CD4-positive, alpha-beta T cell treated with Interleukin-1 beta for 1 hour (primary cell): Measurements from ENCODE around the gene PLCB1.
"Not testable (repeated sequence)": the region's sequence is repeated elsewhere in the genome, so short reads cannot be mapped to it uniquely, and the experiment has no call there.

Source experiments
- DNase-seq, 2 donors: peaks; one replicate each; pipeline ENCODE4 v3.0.0-alpha.2; 2020 to 2022

The PLCB1 gene

DNA sequence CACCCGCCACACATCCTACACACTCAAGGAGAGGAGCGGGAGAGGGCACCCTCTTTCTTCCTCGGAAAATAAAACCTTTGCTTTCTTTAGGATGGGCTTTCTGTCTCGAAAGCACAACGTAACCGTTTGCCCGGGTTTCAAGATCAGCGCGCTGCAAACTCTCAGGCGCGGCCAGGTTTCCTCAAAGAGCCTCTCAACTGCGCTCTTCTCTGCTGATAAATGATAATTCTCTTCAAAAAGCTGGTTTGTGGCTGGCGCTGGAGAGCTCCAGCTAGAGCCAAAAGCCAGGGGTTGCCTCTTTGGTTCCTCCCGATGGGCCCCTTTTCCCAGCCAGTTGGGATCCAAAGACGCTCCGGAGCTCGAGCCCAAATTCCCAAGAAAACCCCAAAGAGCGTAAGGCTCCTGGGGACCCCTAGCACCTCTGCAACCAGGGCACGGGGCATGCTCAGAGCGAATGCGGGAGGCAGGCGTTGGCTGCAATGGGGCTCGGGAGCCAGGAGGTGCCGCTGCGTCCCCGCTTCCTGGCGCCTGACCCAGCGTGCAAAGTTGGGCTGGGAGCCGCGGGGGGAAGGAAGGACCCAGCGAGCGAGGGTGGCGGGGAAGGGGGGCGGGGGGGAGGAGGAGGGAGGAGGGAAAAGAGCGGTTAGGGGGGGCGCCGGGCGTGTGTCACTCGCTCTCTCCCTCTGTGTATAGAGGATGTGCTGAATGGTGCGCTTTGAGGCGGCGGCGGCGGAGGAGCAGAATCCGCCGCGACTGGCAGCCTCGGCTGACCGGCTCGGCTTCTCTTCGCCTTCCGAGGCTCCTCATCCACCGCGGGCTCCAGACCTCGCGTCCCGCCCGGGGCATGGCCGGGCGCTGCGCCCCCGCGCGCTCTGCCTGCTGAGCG, at the start of gene PLCB1:
PLCB1 (plus strand) TSS at position 669 of the 886 bp plus-strand sequence. CDS start 386 bp downstream, outside the sequence.
- DNase-seq, result peak; percentile 84

DNA sequence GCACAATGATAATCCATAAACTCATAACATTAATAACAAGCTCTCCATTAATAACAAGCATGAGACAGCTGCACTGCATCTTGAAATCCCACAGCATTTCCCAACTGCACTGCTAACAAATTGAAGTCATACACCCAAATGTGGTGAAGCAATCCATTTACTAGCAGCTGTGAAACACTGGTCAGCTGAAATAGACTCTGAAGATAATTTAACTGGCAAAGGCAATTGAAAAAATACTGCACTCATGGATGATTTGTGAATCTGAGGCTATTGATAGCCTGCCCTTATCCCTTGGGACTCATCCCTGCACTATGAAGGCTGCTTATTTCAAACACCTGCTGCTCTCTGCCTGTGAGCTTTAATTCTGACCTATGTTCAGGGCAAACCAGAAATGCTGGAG, 49.1 kb upstream of the PLCB1 start:
- DNase-seq, result no peak

DNA sequence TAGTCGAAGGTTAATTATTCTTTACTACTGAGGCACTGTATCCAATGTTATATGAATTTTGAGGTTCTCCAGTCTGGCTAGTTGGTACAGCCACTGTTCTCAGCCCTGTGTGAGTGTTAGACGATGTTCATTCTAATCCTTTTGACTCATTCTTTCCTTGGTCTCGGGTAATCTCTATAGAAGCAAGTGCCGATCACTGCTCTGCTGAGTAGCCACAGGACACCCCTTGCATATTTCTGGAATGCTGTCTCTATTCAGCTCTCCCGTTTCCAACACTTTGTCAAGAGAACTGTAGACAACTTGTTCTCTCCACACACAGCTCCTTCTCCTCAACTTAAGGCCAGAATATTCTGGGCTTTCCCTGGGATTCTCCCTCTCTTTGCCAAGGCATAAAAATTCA, 42.4 kb upstream of the PLCB1 start:
- DNase-seq, result no peak

DNA sequence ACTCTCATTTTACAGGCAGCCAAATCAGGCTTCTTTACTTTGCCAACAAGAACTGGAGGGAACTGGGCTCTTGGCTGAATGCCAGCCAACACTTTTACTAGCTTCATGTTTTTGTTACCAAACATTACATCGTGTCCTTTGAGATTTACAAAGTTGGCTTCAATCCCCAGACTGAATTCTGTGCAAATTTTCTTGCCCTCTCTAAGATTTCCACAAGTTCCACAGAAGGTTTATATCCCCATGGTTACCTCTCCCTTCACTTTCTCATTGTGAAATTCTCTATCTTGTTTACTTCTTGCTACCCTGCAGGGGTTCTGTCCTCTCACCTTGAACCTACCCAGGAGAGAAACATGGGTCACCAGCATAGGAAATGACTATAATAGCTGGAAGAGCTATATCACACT, 37.6 kb upstream of the PLCB1 start:
- no peak for DNase-seq

DNA sequence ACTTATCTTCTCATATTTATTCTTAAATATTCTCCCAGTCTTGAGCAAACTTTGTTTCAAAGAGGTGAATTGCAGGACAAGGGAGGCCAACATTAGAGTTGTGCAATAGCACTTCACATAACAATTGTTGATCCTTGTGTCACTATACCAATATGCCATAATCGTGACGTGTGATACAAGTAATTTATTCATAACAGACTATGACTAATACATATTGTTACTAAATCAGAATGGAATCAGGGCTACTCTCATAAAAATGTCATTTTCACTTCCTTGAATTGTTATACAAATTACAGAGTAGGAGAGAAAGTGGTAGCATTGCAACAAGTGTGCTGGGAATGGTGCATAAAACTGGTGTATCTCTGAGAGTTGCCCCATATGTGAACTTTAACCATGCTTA, 37.2 kb upstream of the PLCB1 start:
- no peak for DNase-seq

DNA sequence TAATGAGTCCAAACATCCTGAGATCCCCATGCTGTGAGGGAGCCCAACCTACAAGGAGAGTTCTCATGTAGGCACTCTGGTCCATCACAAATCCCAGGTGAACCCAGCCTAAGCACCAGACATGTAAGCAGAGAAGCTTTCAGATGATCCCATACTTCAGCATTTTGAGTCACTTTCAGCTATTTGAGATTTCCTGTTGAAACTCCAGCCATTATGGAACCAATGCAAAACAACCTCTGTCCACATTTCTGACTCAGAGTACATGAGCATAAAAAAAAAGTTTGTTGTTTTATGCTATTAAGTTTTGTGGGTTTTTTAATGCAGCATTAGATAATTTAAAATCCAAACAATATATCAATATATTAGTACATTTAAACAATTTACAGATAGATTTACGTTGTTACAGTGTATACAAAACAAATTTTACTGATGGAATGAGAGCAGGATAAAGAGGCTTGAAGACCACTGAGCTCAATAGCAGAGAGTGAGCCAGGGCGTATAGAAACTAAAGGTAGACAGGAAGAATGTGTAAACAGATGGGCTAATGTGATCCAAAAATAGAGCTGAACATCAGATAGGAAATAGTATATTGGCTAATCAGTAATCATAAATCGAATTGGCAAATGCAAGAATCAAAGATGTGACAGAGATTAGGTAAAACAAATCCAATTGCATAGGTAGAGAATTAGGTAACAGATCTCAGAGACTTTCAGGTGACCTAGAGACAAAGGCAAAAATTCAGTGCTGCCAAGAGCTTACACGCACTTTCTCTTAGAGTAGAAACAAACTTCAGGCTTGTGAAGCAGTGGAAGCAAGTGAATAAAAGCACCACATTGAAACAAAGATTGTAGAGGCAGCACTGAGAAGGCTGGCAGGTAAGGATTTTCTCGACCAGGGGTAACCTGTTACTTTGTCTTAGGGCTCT, 36.2 kb upstream of the PLCB1 start:
- no peak for DNase-seq

DNA sequence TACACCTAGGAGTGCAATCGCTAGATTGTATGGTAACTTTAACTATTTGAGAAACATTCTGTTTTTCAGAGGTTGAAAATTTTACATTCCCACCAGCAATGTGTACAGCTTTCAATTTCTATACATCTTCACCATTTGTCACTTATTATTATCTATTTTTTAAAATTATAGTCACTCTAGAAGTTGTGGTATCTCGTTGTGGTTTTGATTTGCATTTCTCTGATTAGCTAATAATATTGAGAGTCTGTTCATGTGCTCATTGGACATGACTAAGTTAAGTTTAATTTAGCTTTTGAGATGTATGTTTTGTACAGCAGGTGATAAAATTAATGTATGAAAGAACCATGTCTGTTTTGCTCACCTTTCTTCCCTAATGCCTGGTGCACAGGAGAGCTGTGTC, 34.8 kb upstream of the PLCB1 start:
- no peak for DNase-seq

DNA sequence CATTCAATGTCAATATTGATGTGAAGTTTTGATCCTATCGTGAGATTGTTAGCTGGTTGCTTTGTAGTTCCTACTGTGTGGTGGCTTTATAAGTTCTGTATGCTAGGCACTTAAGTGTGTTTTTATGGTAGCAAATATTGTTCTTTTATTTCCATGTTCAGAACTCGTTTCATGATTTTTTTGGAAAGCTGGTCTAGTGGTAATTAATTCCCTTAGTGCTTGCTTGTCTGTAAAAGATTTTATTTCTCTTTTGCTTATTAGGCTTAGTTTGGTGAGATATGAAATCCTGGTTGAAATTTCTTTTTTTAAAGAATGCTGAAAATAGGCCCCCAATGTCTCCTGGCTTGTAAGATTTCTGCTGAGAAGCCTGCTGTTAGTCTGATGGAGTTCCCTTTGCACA, 27.8 kb upstream of the PLCB1 start:
- no peak for DNase-seq

DNA sequence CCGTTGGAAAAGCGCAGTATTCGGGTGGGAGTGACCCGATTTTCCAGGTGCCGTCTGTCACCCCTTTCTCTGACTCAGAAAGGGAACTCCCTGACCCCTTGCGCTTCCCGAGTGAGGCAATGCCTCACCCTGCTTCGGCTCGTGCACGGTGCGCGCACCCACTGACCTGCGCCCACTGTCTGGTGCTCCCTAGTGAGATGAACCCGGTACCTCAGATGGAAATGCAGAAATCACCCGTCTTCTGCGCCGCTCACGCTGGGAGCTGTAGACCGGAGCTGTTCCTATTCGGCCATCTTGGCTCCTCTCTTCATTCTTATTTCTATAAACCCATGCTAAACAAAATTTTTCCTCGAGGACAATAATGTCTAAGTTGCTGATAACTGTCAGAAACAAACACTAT, 17.5 kb upstream of the PLCB1 start:
- not testable (repeated sequence) for DNase-seq

DNA sequence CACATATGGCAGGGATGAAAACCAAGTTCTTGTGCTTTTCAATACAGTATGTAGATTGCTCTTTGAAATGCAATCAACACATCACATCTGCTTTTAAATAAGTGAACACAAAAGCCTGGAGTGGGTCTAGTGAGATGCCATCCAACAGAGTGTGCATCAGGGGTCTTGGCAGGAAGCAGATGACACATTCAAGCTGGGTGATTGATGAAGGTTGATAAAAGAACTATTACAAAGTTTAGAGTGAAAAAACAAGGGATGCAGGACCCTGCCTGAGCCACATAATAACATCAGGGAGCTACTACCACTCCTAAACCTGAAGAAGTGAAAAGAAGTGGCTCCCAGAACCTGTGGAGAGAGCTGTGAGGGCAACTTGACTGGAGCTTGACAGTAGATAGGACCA, 16.6 kb upstream of the PLCB1 start:
- DNase-seq, result no peak

DNA sequence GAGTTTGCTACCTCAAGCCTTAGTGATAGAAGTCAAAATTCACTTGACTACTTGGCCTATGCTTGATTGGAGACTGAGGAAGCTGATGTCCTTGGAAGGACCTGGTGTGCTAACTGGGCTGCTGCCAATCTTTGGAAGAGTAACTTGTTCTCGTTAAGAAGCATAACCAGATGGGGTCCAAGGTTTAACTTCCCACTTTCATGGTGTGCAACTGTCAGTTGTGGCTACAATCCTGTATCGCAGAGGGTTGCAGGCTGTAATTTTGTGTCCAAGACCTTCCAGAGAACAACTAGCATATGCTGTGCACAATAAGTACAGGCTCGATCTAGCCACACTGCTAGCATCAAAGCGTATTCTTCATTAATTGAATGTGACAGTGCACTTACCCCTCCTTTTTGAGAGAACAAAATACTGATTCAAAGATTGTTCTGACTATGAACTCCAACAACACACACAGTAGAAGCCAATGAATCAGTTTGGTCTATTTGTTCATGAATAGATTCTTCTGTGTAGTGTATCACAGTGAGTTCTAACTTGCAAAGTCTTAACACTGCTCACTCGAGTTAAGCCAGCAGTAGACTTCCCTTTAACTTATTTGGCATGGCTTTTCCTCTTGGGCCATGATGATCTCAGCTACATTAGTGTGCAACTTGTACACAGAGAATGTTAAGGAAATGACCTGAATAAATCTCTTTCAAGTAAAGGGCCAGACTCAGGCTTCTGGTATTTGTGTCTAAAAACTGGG, 15.8 kb upstream of the PLCB1 start:
- DNase-seq, result no peak

DNA sequence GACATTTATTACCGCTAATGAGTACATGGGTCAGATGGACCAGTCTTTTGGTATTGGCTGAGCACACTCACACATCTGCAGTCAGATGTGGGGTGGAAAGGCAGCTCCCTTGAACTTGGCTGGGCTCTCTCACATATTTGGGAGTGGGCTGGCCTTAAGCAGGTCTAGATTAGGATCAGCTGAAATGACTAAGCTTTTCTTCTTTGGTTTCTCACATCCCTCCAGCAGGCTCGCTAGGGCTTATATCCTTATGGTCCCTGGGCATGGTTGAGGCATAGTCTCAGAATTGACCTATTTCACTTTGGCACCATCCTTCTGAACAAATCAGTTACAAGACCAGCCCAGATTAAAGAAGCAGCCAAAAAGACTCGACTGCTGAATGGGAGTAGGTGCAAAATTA, 14.4 kb upstream of the PLCB1 start:
- DNase-seq, result no peak

DNA sequence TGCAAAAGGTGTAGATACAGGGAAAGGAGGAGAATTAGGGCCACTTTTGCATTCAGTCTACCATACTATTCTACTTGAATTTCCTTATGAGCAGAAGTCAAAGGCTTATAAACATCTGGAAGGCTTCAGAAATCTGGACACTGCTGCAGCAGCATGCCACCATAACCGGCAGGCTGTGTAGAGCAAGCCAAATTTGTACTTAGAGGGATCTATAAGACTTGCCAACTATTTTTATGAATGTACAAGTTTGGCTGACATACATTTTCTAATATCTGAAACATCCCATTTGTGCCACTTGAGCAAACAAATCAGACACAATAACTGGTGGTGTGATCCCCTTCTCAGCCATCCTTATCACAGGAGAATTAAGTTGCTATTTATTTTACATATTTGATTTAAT, 14.0 kb upstream of the PLCB1 start:
- DNase-seq, result no peak

DNA sequence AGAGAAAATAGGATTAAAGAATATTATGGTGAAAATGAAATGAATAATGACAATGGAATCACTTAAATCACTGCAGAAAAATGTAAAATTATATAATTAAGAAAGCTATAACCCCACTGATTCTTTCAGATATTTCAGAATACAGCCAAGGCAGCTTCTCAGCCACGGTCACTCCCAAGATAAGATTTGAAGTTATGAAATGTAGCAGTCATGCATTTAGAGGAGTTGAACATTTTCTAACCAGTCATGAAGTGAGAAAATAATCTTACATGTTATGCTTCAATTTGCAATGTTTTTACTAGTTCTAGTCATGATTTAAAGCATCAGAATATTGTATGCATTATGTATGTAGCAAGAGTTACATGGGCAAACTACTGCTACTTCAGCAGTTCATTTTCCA, 13.3 kb upstream of the PLCB1 start:
- DNase-seq, result no peak

DNA sequence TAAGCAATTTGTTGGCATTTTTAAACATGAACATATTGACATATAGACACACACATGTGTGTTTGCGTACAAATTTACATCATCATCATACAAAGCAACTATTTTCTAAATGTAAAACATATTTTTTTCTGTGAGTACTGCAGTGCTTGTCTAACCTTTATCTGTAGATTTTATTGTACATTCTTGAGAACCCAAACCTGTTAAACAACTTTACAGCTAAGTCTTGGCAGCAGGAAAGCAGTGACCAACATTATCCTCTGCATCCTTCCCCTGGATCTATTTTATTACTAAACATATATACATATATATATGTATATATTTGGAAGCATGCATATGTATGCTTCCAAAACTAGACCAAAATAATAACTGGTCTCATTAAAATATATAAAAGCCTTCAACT, 10.4 kb upstream of the PLCB1 start:
- DNase-seq, result no peak

DNA sequence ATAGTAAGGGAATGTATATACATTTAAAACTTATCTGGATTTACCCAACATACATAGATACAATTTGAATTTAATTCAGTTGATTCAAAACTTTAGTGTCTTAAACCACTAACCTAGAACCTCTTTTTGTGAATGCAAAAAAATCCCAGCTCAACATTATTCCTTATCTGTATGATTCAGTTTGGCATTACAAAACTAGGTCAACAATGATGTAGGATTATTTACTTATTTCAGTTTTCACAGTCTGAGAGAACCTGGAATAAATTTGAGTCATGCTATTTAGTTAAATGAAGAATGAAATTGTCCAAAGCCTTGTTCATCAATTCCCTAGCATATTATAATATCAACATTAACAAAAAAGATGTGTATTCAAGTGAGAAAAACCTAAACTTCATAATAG, 7.4 kb upstream of the PLCB1 start:
- no peak for DNase-seq

DNA sequence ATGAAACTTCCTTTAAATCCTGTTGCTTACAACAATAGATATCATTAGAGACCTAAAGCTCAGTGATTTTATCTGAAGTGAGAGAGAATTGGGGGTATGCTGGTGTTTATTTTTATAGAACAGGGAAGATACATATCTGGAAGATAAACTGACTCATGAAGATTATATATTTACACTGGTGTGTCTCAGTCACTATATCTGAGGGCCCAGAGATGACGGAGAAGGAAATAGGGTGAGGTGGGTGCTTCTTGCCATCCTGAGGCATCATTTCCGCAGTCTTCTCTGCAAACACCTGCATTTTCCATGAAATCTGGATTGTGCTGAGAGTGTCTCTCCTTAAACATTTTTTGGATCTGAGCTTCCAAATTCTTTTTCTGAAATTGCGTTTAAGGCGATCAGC, 5.9 kb upstream of the PLCB1 start:
- no peak for DNase-seq

DNA sequence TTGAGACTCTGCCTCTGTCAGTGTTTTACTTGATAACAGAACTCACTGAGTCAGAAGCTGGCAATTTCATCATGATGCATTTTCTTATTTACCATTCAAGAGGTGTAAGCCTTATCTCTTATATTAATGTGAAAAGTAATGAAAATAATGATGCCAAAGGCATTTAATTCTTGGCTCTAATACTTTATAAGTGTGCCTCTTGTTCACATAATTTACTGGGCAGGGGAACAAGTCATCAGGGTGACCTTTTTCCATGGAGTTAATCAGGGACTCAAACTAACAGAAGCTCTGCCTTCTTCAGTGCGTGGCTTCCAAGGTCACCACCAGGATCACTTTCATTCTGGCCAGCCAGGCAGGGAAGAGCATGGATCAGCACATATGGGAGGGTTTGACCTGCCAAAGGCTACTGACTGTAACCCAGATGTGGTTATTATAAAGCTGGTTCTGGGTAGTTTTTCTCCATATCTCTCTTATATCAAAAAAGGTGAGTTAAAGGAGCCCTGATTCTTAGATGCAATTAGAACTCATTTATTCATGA, 5.2 kb upstream of the PLCB1 start:
- no peak for DNase-seq

DNA sequence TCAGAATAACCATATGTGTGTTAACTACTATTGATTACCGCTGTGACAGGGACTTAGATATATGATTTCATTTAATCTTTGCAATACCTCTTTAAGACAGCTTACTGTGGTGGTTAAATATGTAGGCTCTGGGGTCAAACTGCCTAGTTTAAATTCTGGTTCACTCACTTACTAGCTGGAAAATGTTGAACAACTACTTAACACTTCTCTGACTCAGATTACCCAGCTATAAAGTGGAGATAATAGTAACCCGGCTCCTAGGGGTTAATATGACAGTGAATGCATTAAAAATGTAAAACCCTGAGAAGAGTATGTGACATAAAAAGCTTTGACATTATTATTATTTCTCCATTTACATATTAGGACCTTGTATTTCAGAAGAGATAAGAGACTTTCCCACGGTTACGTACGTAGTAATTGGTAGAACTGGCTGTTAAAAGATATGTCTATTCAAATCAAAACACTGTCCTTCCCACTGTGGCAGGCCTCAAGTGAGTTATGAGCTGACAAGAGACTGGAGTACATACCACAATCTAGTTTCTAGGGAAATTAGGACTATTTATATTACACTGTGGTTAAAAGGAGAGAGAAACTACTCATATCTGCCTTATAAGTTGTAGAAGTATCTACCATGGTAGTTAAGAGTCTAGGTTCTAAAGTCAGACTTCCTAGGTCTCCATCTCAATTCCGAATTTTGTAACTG, 4.4 kb upstream of the PLCB1 start:
- no peak for DNase-seq

DNA sequence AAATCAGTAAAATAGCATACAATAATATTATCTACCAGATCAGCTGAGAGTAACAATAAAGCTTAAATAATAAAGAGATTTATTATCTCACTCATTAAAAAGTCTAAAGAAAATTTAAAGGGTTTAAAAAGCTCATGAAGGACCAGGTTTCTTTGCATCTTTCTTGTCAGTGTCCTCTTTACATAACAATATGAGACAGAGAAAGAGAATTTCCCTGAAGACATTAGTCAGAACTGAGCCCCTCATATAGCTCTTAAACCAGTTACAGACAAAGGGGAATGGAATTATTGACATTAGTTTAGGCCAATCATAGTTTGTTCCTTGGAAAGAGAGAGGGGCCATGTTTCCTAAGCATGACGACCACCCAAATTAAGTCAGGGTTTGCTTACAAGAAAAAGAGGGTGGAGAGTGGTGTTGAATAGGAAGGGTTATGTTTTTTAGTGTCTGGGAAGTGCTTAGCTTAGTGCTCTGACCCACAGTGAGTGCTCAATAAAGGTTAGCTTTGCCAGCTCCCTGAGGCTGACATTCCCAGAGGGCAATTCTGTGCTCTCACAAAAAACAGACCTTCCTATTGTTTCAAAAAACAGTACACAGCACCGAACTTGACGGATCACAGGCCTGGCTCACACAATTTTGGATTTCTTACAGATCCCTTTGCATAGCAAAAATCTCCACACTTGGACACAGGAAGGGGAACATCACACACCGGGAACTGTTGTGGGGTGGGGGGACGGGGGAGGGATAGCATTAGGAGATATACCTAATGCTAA, 3.6 kb upstream of the PLCB1 start:
- no peak for DNase-seq

DNA sequence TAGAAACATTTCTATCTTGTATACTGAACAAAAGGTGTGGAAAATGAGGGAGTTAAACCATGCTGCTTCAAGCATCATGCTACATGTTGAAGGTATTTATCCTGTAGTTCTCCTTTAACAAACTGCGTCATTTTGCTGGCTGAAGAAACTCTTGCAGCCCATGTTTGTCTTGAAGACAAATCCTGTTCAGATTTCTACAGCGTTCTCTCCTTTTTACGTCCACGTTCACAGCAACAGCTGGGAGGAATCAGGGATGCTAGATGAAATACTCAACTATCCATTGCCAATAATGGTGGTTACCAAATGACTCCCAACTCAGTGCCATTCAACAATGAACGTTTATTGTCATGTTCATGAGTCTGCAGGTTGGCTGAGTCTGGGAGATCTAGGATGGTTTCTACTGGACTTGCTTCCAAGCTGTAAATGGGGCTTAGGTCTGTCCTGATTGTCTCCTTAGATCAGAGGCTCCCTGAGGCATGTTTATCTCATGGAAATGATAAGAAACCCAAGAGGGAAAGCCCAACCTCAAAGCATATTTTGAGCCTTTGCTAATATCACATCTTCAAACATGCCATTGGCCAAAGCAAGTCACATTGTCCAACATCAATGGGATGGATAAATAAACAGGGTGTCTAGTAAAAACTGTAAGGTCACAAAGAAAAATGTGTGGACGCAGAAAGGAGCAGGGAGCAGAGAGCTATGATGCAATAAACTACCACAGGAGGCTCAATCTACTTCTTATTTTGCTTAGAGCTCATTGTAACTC, 2.7 kb upstream of the PLCB1 start:
- no peak for DNase-seq
